H4 (cell line): Measurements from ENCODE around the gene FNDC7. TPM values are rescaled to one million over a fixed set of nuclear protein-coding genes. Genes with fewer than 3 reads are reported as not detected.
A peak's percentile ranks its signal among the peaks of the same experiment; 100 is the strongest.
"Not testable (repeated sequence)": the region's sequence is repeated elsewhere in the genome, so short reads cannot be mapped to it uniquely, and the experiment has no call there.

Source experiments
- DNase-seq: peaks from one replicate; pipeline ENCODE4 v3.0.0-alpha.2; 2015; ENCODE audit warnings: low spot score
- total RNA-seq: library from RNA; depleted of rRNA; stranded (reverse); fragments of >200 nt; shearing (Covaris generic); gene quantifications from 2 replicates; pipeline ENCODE4 v1.2.3, GENCODE V29; 2014

The FNDC7 gene
- total RNA-seq, 1 experiment from 2014 or later, result not detected

DNA sequence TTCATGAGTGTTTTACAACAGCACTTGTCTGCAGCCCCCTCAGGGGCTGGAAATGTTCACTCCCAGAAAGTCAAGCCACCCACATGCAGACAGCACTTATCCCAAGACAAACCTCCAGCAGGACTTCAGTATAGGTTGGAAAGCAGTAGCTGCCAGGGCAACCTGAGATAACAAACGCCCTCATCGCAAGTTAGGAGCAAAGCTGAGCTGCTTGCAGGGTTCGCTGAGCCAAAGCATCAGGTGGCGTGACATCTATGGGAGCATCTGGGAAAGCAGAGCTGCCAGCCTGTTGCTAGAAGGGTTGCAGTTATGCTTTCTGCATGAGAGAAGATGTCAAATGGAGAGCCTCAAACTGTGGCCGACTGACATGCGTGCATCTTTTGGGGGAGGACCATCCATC is 29.5 kb downstream of the FNDC7 start:
- DNase-seq, result no peak

DNA sequence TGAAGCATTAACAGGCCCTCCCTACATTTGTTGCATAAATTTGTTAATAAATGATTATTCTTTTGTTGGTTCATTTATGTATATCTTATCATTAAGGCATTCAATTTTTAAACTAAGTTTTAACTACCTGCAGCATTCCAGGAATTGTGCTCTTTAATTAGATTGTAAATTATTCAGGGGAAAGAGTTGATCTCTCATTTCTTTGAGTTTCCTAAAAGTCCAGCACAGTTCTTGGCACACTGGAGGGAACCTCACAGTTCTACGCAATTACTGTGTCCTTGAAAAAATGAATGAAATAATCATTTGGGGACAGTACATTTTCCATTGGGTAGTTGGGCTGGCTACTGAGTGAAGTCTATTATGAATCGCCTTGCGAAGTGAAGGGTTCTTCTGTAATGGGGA is 33.3 kb downstream of the FNDC7 start:
- DNase-seq, result no peak

DNA sequence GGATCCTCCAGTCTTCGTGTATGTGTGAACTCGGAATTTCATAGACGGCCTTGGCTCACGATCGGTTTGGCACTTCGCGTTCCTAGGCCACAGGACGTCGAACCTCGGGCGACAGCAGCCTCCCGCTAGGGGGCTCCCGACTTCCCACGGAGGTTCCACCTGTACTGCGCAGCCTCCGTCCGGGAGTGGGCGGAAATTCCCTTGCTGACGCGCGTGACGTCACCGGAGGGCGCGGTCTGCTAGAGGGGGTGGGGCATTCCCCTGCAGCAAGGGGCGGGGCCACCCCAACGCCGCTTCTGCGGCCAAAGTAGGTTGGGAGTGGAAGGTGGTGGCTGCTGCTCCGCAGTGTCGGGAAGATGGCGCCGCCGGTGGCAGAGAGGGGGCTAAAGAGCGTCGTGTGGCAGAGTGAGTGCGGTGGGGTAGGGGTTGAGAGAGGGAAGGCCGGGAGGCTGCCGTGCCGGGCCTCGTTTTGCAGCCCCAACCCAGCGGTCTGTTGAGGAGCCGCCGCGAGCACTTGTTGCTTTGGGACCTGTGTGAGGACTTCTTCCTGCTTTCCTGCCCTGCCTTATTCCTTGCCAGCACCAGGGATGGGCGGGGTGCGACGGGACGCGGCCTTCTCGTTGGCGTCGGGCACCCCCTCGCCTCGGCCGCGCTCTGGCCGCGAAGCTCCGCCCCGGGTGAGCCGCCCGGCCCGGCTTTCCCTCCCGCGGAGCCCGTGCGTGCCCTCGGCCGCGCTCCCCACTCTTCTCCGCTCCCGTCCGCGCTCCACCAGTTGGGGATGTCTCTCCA is 33.9 kb downstream of the FNDC7 start, which contains the start of gene STXBP3:
TSS of gene STXBP3 (plus strand) at position 293 of the 789 bp plus-strand sequence. CDS start at position 357, 64 bp downstream.
- peak; percentile 94 for DNase-seq

DNA sequence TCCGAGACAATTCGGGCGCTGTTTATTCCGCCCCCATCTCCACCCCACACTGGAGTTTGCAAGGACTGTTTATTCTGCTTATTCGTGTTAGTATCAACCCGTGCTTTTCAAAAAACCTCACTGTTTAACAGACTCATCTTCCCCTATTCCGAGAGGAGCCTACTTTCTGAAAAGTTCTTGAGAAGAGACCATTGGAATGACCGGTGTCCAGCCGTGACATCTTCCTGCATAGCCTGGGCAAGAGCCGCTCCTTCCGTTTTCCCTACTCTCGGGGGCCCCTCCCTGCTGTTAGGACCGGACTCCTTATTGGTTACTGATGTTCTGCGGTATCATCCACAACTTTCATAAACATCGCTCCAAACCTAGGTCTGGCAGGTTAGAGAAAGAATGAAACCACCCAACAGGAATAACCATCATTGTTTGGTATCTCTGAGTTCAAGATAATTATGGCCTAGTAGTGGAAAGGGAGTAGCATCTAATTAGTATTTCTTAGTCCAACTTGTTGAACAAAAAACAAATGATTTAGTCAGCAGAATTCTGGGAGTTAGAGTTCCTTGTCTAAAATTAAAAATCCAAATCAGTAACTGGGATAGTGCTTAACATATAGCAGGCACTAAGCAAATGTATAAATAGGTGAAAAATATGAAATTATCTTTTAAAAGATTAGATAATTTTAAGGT is 34.6 kb downstream of the FNDC7 start:
- peak; percentile 80 for DNase-seq

DNA sequence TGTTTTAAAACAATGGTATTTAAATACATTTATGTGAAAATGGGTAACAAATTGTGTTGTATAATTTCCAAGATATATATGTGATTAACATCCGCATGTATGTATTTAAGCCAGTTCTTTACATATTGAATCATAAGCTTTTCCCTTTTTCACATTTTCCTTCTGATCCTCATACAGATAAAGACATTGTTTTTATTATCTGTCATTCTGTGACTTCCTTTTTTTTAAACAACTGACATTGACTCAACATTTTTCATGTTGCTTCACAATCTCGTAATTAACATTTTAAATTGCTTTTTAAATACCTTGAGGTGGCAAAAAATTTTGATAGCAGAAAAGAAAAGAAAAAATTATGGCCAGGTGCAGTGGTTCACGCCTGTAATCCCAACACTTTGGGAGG is 35.2 kb downstream of the FNDC7 start:
- no peak for DNase-seq

DNA sequence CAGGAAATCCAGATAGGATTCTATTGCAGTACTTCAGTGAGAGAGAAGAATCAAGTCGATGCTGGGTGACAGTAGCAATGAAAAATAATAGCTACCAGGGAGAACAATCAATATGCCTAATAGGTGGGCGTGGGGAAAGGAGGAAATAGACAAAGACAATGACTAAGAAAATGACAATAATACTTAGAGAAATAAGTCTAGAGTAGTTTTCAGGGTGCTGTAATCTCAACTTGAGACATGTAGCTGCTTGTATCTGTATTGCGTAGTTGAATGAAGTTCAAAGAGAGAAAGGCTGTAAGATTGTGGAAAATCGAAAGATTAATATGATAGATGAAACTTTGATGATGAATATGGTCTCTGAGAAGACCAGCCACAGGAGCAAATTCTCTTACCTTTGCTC is 36.4 kb downstream of the FNDC7 start:
- no peak for DNase-seq

DNA sequence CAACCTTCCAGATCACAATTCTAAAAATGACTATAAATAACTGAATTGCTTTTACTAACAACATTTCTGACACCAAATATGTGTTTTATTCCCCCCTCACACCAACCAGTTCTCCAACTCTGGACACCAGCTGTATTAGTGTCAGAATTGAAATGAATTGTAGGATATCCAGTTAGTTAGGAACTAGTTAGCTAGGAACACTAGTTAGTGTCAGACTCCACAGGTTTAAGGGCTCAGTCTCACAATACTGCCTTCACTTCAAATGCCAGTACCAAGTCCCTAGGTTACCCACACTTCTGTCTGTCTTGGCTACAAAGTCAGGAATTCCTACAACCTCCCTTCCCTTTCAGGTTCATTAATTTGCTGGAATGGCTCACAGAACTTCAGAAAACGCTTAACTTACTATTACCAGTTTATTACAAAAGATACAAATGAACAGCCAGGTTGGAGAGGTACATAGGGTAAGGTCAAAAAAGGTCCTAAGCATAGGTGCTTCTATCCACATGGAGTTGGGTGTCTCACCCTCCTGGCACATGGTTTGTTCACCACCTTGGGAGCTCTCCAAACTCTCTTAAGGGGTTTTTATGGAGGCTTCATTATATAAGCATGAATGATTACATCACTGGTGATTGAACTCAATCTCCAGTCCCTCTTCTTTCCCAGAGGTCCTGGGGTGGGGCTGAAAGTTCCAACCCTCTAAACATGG is 37.9 kb downstream of the FNDC7 start:
- no peak for DNase-seq

DNA sequence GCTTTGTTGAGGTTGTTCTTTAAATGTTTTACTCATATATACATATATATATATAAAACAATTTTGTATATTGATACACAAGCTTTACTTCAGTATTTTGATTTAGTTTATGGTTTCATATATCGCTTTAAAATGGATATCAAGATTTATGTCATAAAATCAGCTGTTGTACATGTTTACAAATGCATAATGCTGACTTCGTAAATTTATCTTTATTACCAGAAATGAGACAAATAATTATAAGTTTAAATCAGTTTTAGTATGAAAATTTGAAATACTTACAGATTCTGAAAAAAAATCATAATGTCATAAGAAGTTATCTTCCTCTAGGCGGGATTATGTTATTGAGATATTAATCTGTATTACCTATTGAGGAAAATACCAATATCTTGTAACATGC is 40.7 kb downstream of the FNDC7 start:
- no peak for DNase-seq

DNA sequence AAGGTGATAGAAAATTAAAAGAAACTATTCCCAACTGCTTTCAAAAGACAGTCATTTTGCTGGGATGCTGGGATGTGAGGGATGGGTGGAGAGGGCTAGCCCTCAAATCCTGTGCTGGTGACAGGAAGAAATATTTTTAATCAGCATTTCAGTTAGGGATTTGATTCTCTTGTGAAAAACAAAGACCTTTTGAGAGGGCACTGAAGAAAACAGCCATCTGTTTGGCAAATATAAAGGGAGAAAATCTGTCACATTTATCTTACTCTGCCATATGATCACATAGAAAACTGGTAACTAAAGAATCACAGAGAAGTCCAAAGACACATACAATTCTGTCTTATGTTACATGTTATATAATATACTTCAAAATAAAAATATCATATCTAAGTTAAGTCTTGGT is 46.1 kb downstream of the FNDC7 start:
- DNase-seq, result no peak

DNA sequence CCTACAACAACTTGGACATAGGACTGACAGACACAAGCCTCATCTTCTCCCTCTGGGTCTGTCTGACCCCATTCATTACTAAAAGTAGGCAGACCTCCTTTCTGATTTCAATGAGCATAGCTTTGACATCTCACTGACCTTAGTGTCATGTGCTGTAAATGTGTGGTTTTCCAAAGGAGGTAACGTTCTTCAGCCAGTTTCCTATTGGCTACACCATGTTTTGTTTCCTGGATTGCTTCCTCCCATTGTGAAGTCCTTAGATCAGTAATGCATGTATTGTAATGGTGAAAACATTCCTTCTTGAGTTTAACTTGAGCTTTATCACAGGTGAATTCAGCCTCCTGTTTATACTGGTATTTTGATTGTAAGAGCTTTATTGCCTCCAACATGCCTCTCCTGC is 54.4 kb downstream of the FNDC7 start:
- DNase-seq, result no peak

DNA sequence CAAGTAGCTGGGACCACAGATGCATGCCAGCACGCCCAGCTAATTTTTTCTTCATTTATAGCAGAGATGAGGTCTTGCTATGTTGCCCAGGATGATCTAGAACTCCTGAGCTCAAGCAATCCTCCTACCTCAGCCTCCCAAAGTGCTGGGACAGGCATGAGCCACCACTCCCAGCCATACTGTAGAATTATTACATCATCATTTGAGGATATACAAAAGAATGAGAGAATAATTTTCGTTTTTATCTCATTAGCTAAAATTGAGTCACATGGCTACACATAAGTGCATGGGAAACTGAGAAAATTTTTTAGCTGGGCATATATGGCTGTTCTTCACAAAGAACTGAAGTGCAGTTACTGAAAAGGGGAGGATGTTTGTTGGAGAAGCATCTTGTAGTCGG is 55.0 kb downstream of the FNDC7 start:
- DNase-seq, result no peak

DNA sequence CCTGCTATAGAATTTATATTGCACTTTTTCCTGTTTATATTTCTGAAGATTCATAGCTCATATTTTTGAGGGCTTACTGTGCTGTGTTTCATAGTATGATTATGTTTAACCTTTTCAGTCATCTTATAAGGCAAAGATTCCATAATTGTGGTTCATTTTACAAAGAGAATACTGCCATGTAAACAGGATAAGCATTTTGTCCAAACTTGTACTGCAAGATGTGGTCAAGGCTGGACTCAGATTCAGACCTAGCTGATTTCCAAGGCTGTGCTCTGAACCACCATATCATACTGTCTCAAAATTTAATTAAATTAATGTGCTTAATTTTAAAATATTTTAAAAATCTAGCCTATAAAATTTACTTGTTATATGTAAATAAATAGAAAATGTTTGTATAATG is 65.1 kb downstream of the FNDC7 start:
- no peak for DNase-seq

DNA sequence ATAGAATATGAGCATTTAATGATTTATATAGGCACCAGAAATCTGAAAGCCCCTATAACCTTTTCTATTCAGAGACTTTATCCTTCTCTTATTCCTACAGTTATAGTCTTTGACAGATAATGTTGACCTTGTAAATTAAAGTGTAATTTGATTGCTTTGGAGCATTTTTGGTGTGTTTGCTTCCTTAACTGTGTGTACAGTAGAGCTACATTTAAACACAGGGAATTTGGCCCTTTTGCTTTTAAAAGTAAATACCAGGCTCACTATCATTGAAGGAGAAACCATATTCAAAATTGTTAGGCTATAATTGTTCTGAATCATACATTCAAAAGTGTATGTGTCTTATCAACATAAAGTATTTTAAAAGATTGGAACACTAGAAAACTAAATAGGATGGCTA is 66.7 kb downstream of the FNDC7 start:
- no peak for DNase-seq

DNA sequence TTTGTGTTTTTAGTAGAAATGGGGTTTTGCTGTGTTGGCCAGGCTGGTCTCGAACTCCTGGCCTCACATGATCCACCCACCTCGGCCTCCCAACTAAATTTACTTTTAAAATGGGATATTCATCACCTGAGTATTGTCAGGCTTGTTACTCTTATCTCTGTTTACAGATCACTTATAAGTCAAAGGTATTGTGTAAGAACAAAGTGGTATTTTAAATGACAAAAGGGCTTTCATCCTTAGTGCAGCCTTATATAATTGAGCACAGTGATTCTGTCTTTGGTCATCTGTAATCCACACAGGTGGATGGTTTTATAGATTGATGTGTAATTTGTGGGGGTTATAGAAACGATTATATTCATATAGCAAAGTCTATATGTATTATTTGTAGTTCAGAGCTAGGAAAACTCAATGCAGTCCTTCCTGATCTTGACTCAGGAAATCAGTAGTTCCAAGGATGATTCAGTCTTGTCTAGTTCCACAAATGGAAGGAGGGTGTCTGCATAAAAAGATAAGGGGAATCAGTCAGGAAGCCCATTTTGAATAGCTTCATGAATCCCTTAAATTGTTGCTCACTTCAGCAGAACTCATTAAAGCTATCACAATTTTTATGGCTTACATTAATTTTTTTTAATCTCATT is 68.3 kb downstream of the FNDC7 start:
- no peak for DNase-seq

DNA sequence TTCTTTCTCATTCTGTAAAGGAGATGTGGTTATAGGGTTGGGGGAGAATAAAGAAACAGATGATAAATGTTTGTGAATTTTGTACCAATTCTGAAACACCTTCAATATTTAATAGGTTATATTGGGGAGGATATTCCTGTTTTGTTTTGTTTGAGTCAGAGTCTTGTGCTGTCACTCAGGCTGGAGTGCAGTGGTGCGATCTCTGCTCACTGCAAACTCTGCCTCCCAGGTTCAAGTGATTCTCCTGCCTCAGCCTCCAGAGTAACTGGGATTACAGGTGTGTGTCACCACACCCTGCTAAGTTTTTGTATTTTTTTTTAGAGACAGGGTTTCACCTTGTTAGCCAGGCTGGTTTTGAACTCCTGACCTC is 68.9 kb downstream of the FNDC7 start:
- not testable (repeated sequence) for DNase-seq

DNA sequence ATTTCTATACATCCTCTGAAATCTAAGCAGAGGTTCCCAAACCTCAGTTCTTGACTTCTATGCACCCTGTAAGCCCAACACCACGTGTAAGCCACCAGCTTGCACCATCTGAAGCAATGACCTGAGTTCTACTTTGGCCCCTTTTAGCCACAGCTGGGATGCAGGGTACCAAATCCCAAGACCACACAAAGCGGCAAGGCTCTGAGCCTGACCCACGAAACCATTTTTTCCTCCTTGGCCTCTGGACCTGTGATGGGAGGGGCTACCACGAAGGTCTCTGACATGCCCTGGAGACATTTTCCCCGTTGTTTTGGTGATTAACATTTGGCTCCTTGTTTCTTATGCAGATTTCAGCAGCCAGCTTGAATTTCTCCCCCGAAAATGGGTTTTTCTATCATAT is 72.6 kb downstream of the FNDC7 start:
- DNase-seq, result no peak

DNA sequence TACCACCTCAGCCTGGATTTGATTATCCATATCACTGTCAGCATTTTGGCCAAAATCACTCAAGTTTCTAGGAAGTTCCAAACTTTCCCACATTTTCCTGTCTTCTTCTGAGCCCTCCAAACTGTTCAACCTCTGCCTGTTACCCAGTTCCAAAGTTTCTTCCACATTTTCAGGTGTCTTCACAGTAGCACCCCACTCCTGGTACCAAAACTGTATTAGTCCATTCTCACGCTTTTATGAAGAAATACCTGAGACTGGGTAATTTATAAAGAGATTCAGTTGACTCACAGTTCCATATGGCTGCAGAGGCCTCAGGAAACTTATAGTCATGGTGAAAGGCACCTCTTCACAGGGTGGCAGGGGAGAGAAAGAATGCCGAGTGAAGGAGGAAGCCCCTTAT is 73.2 kb downstream of the FNDC7 start:
- DNase-seq, result no peak

DNA sequence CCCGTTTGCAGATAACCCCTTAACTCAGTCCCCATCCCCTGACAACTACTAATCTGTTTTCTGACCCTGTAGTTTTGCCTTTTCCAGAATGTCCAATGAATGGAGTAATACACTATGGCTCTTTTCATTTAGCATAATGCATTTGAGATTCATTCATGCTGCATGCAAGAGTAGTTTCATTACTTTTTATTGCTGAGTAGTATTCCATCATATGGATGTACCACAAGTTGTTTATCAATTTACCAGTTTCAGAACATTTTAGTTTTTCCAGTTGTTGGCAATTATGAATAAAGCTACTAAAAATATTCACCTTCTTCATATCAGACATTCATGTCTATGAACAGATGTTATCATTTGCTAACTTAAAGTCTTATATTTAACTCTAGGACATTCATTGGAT is 79.1 kb downstream of the FNDC7 start:
- DNase-seq, result no peak
